B cell (primary cell): ENCODE measurements around the gene CACNB2.

Source experiments
- CTCF ChIP-seq: fragments of 200-600 bp; IDR thresholded peaks from one replicate; pipeline ENCODE4 v1.8.0; 2022; ENCODE audit warnings: antibody characterized with exemption, mild to moderate bottlenecking
- EZH2 ChIP-seq: IDR thresholded peaks from 2 replicates; pipeline ENCODE4 v1.6.1; 2012; ENCODE audit warnings: borderline replicate concordance, low read depth, mild to moderate bottlenecking, moderate library complexity, low read length; ENCODE audit not compliant: insufficient read depth, poor library complexity, severe bottlenecking

DNA sequence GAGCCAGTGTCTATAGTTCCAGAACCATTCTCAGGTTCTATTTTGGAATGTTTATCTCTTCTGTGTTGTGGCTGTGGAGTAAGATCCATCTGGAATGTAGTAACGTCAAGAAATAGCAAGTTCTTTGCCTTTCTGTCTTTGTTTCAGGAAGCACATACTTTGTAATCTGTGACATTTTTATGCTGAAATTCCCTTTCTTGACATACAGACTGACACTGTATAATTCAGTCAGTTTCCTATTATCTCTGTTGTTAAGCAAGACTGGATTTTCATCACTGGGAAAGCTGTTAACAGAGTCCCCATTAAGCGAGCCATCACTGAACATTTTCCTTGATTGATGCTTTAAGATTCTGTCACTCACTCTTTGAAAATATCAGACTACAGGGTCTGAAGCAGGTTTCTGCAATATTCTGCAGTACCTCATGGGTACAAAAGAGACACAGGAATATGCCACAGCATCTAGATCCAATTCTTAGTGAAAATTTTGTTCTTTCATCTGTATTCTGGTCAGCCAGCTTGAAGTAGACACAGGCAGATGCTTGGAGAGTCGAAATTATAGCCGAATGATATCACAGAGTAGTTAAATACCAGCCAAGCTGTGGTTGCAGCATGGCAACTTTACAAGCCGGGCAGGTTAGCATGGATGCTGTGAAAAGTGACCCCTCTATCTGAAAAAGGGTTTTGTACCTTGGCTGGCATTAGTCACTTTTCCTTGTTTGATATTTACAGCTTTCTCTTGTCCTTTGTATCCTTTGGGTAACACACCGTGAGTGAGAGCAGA, 62.6 kb downstream of the CACNB2 start:
- TF ChIP-seq CTCF (no peak), EZH2 (no peak)
